HepG2 (cell line): ENCODE data around the gene WIZ. TPM values are rescaled to one million over a fixed set of nuclear protein-coding genes. Genes with fewer than 3 reads are reported as not detected.
A peak's percentile ranks its signal among the peaks of the same experiment; 100 is the strongest.

Source experiments
- ATF1 ChIP-seq: IDR thresholded peaks from 2 replicates; pipeline ENCODE4 v1.6.1; 2016; ENCODE audit warnings: mild to moderate bottlenecking, control low read depth
- CHD2 ChIP-seq: IDR thresholded peaks from 2 replicates; pipeline ENCODE4 v1.6.1; 2011; ENCODE audit warnings: low read depth, low read length, improper control_type of control experiment
- IKZF1 ChIP-seq: fragments of 450-650 bp; IDR thresholded peaks from 2 replicates; pipeline ENCODE4 v1.7.1; 2016
- IRF2 ChIP-seq: IDR thresholded peaks from 2 replicates; pipeline ENCODE4 v1.6.1; 2018; ENCODE audit warnings: missing genetic modification reagents, missing compliant biosample characterization
- KDM5A ChIP-seq: fragments of 200-600 bp; sonication (generic); IDR thresholded peaks from 2 replicates; pipeline ENCODE4 v1.7.0; 2018; ENCODE audit warnings: antibody characterized with exemption, mild to moderate bottlenecking, low read length, borderline replicate concordance
- MAX ChIP-seq: IDR thresholded peaks from 2 replicates; pipeline ENCODE4 v1.6.1; 2012; ENCODE audit warnings: inconsistent platforms
- MLX ChIP-seq: IDR thresholded peaks from 2 replicates; pipeline ENCODE4 v1.6.1; 2016
- NCOA1 ChIP-seq: sonication (generic); formaldehyde crosslinking; IDR thresholded peaks from 2 replicates; pipeline ENCODE4 v1.9.0; 2021; ENCODE audit warnings: missing genetic modification reagents
- NR2F6 ChIP-seq, 2 experiments: IDR thresholded peaks; 2 replicates each; pipeline ENCODE4 v1.6.1; 2016; ENCODE audit warnings: antibody characterized with exemption in 1 of 2, mild to moderate bottlenecking in 1 of 2
- PAX8 ChIP-seq: sonication (generic); formaldehyde crosslinking; IDR thresholded peaks from 2 replicates; pipeline ENCODE4 v1.8.0; 2022; ENCODE audit warnings: mild to moderate bottlenecking, missing genetic modification reagents, borderline replicate concordance
- RFX3 ChIP-seq: IDR thresholded peaks from 2 replicates; pipeline ENCODE4 v1.6.1; 2016; ENCODE audit warnings: missing biosample characterization, missing genetic modification reagents
- THAP11 ChIP-seq: IDR thresholded peaks from 2 replicates; pipeline ENCODE4 v1.6.1; 2016; ENCODE audit warnings: missing biosample characterization, missing genetic modification reagents
- TOPORS ChIP-seq: sonication (generic); formaldehyde crosslinking; IDR thresholded peaks from 2 replicates; pipeline ENCODE4 v1.8.0; 2023; ENCODE audit warnings: mild to moderate bottlenecking, missing genetic modification reagents
- ZBTB4 ChIP-seq: sonication (generic); formaldehyde crosslinking; IDR thresholded peaks from 2 replicates; pipeline ENCODE4 v1.4.0; 2020; ENCODE audit warnings: missing genetic modification reagents, mild to moderate bottlenecking, borderline replicate concordance
- ZBTB44 ChIP-seq: sonication (generic); formaldehyde crosslinking; IDR thresholded peaks from 2 replicates; pipeline ENCODE4 v1.4.0; 2020; ENCODE audit warnings: missing genetic modification reagents
- ZNF12 ChIP-seq: sonication (generic); formaldehyde crosslinking; IDR thresholded peaks from 2 replicates; pipeline ENCODE4 v1.5.0; 2020; ENCODE audit warnings: missing genetic modification reagents
- ZNF224 ChIP-seq: sonication (generic); formaldehyde crosslinking; IDR thresholded peaks from 2 replicates; pipeline ENCODE4 v1.5.0; 2020; ENCODE audit warnings: mild to moderate bottlenecking, missing genetic modification reagents
- ZNF567 ChIP-seq: sonication (generic); formaldehyde crosslinking; IDR thresholded peaks from 2 replicates; pipeline ENCODE4 v1.8.1; 2023; ENCODE audit warnings: mild to moderate bottlenecking, missing genetic modification reagents, borderline replicate concordance
- ZNF605 ChIP-seq: sonication (generic); formaldehyde crosslinking; IDR thresholded peaks from 2 replicates; pipeline ENCODE4 v1.8.0; 2022; ENCODE audit warnings: mild to moderate bottlenecking, missing genetic modification reagents
- ZNF619 ChIP-seq: sonication (generic); formaldehyde crosslinking; IDR thresholded peaks from 2 replicates; pipeline ENCODE4 v1.4.0; 2020; ENCODE audit warnings: mild to moderate bottlenecking, missing genetic modification reagents
- ZNF709 ChIP-seq: sonication (generic); formaldehyde crosslinking; IDR thresholded peaks from 2 replicates; pipeline ENCODE4 v1.5.0; 2020; ENCODE audit warnings: mild to moderate bottlenecking, missing genetic modification reagents
- ZNF749 ChIP-seq: sonication (generic); formaldehyde crosslinking; IDR thresholded peaks from 2 replicates; pipeline ENCODE4 v1.8.0; 2022; ENCODE audit warnings: mild to moderate bottlenecking, missing genetic modification reagents, moderate library complexity, borderline replicate concordance
- ZNF780A ChIP-seq: sonication (generic); formaldehyde crosslinking; IDR thresholded peaks from 2 replicates; pipeline ENCODE4 v1.8.0; 2022; ENCODE audit warnings: mild to moderate bottlenecking, missing genetic modification reagents, moderate library complexity
- polyA plus RNA-seq, 8 experiments: library from polyadenylated mRNA; depleted of rRNA in 3 of 8; stranded (reverse) in 7 of 8; unstranded in 1 of 8; fragments of >200 nt; fragmentation: Illumina TruSeq in 4 of 8; extraction: Trizol in 4 of 8; gene quantifications; 2 replicates each; pipeline versions ENCODE4 v1.2.1 to v1.2.3, GENCODE V29; 2011 to 2016; ENCODE audit warnings: low read depth in 4 of 8, missing spikeins in 1 of 8, mixed read lengths in 1 of 8; ENCODE audit not compliant: insufficient read depth in 1 of 8
- total RNA-seq, 5 experiments: library from RNA; depleted of rRNA; stranded (reverse); fragments of >200 nt; fragmentation: Illumina TruSeq; extraction: Trizol; gene quantifications; 2 replicates each; pipeline ENCODE4 v1.2.3, GENCODE V29; 2016; ENCODE audit warnings: low read depth in 1 of 5

WIZ gene
- total and polyA plus RNA-seq, 2 of the 13 experiments (the other 11 are each of a cell fraction or from before 2014, with no cell fraction given), result 4.7 to 4.8 TPM

GRCh38 chr19:15418579-15419412, 31.0 kb downstream of the WIZ start, which contains the start of gene AKAP8L (continued):
- peak; percentile 72; the same call in 1 of the 2 replicates for TF ChIP-seq ZBTB4 (CRISPR knock-in tag)
- 0 out of 2 replicates have a peak, but pooled peaks have one; percentile 33 for TF ChIP-seq ZNF709
- peak; percentile 74 for TF ChIP-seq CHD2
- TF ChIP-seq ATF1, result peak; percentile 69; the same call in 1 of the 2 replicates
- peak; percentile 66; the same call in 1 of the 2 replicates for TF ChIP-seq ZNF619 (CRISPR knock-in tag)
- TF ChIP-seq IRF2, result peak; percentile 77; the same call in 1 of the 2 replicates
- peak; percentile 82; the same call in 1 of the 2 replicates for TF ChIP-seq NCOA1 (CRISPR knock-in tag)
- TF ChIP-seq NR2F6 (IDR thresholded peaks at IDR 0.05), result no peak
- TF ChIP-seq NR2F6 (CRISPR knock-in tag; IDR thresholded peaks at IDR 0.05), result 0 out of 2 replicates have a peak, but pooled peaks have one; percentile 5
- TF ChIP-seq ZNF605 (CRISPR knock-in tag), result peak; percentile 78; the same call in 1 of the 2 replicates
- no peak for TF ChIP-seq RFX3
- peak; percentile 64; the same call in 1 of the 2 replicates for TF ChIP-seq PAX8
- 0 out of 2 replicates have a peak, but pooled peaks have one; percentile 43 for TF ChIP-seq ZNF749 (CRISPR knock-in tag)
- no peak for TF ChIP-seq ZNF12 (CRISPR knock-in tag)
- peak; percentile 73 for TF ChIP-seq MAX
- TF ChIP-seq ZBTB44 (CRISPR knock-in tag), result no peak
- TF ChIP-seq KDM5A, result peak; percentile 36; the same call in 1 of the 2 replicates
- no peak for TF ChIP-seq IKZF1
- TF ChIP-seq ZNF224 (CRISPR knock-in tag), result 0 out of 2 replicates have a peak, but pooled peaks have one; percentile 77
- TF ChIP-seq THAP11 (CRISPR knock-in tag), result peak; percentile 89
- no peak for TF ChIP-seq MLX (CRISPR knock-in tag)
- TF ChIP-seq TOPORS, result peak; percentile 51; the same call in 1 of the 2 replicates
- TF ChIP-seq ZNF780A (CRISPR knock-in tag), result no peak
- TF ChIP-seq ZNF567 (CRISPR knock-in tag), result 0 out of 2 replicates have a peak, but pooled peaks have one; percentile 38
